Large intestine (tissue), 3 donors: ENCODE data around the gene APBB2. TPM values are rescaled to one million over a fixed set of nuclear protein-coding genes. Genes with fewer than 3 reads are reported as not detected.

ENCODE experiments used
- DNase-seq, 2 donors: peaks; one replicate each; pipeline versions ENCODE4 v3.0.0 to v3.0.0-alpha.2; 2013
- H3K27ac ChIP-seq: one replicate; pipeline ENCODE4 v1.5.1; 2013; ENCODE audit warnings: low read length
- H3K27me3 ChIP-seq: 2 replicates; pipeline ENCODE4 v1.6.1; 2013; ENCODE audit warnings: low read length; ENCODE audit not compliant: control insufficient read depth, insufficient read depth
- H3K36me3 ChIP-seq: 2 replicates; pipeline ENCODE4 v1.6.1; 2013; ENCODE audit warnings: low read length; ENCODE audit not compliant: control insufficient read depth, insufficient read depth
- H3K4me1 ChIP-seq: one replicate; pipeline ENCODE4 v1.6.1; 2013; ENCODE audit warnings: low read length; ENCODE audit not compliant: control insufficient read depth, insufficient read depth
- H3K4me3 ChIP-seq: one replicate; pipeline ENCODE4 v1.5.1; 2013; ENCODE audit warnings: low read length
- H3K9me3 ChIP-seq: one replicate; pipeline ENCODE4 v1.6.1; 2013; ENCODE audit warnings: mild to moderate bottlenecking, low read depth, low read length, moderate library complexity; ENCODE audit not compliant: control insufficient read depth
- WGBS: methylation state at CpG from one replicate; pipeline ENCODE4 v1.1.5; 2013; ENCODE audit warnings: low lambda C conversion rate; ENCODE audit not compliant: insufficient coverage; 5-methylcytosine and 5-hydroxymethylcytosine counted together
- polyA plus RNA-seq: library from polyadenylated mRNA; unstranded; fragments of 120-200 nt; gene quantifications from one replicate; pipeline ENCODE4 v1.2.1, GENCODE V29; 2013

Gene APBB2
- polyA plus RNA-seq, 1 donor: 26.6 TPM

DNA sequence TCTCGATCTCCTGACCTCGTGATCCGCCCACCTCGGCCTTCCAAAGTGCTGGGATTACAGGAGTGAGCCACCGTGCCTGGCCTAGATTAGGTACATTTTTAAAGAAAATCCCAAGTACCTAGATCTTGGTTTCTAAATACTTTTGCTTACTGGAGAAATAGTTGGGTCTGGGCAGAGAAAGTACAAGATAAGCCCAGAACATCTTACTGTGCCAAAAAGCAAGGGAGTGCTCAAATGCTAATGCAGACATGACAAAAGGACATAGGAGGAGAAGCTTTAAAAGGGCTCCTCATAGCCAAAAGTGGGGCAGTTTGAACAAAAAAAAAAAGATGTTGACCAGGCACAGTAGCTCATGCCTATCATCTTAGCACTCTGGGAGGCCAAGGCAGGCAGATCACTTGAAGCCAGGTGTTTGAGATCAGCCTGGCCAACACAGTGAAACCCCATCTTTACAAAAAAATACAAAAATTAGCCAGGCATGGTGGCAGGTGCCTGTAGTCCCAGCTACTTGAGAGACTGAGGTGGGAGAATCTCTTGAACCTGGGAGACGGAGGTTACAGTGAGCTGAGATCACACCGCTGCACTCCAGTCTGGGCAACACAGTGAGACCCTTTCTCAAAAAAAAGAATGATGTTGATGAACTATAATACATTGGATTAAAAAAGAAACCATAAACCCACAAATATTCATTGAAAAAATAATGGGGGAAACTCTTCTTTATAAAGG lies 107.5 kb downstream of the APBB2 start:
- no peaks in the 10 kb centered on the region for H3K9me3 ChIP-seq
- H3K4me3 ChIP-seq: no peak overlapping the region
- H3K27ac ChIP-seq: no peak overlapping the region
- no peaks in the 10 kb centered on the region for H3K36me3 ChIP-seq
- DNase-seq: no peak
- no CpG with 5 or more reads among the region's 7 CpGs for WGBS
- H3K27me3 ChIP-seq: no peaks in the 10 kb centered on the region
- H3K4me1 ChIP-seq: no peaks in the 10 kb centered on the region

DNA sequence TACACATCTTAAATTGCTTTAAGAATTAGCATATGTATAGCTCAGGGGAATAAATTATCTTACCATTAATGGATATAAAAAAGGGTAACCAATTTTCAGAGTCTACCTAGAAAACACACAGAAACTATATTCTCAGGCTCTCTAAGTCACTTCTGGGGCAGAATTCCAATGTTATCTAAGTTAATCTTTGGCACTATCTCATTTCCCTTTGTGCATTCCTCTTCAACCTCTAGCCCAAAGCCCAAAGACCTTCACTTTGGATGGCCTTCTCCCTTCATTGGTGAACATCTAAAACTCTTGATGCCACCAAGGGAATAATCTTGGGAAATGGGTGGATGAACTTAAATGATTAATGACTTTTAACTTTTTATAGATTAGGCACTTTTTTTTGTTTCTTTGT lies 108.3 kb downstream of the APBB2 start:
- H3K36me3 ChIP-seq: no peaks in the 10 kb centered on the region
- no peaks in the 10 kb centered on the region for H3K4me1 ChIP-seq
- H3K4me3 ChIP-seq: no peak overlapping the region
- no peaks in the 10 kb centered on the region for H3K27me3 ChIP-seq
- no peak for DNase-seq
- H3K9me3 ChIP-seq: no peaks in the 10 kb centered on the region
- no peak overlapping the region for H3K27ac ChIP-seq

DNA sequence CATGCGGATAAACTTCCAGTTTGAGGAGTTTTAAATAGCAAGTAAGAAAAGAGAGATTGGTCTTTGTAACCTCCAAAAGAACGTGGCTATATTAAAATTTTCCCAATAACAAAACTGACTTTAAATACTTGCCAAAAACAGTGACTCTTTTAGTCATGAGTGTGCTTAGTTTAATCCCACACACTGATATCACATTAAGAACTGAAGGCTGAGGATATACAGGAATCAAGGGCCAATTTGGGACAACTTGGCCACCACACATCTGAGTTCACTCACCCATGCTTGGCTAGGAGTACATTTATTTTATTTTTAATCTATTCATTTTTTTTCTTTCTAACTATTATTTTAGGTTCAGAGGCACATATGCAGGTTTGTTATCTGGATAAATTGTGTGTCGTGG lies 110.2 kb downstream of the APBB2 start:
- no peaks in the 10 kb centered on the region for H3K4me1 ChIP-seq
- DNase-seq: no peak
- no peaks in the 10 kb centered on the region for H3K27me3 ChIP-seq
- 100% methylated on average over 1 of the region's 3 CpGs for WGBS
- no peak overlapping the region for H3K4me3 ChIP-seq
- no peaks in the 10 kb centered on the region for H3K9me3 ChIP-seq
- no peak overlapping the region for H3K27ac ChIP-seq
- no peaks in the 10 kb centered on the region for H3K36me3 ChIP-seq

DNA sequence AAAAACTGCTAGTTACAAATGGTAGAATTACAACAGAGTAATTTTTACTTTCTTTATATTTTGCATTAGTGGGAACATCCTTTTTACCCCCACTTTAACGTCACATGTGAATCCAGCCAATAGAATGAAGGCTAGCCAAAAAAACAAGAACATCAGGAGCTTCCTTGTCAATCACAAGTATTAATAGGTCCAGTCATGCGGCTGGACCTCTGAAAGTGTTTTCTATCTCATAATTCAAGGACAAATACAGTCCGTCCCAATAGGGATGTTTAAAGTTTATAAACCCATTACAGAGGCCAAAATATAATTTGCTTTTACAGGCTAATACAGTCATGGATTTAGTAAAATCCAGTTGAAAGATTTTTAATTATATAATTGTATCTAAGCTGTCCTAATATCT lies 110.7 kb downstream of the APBB2 start:
- Histone ChIP-seq H3K4me3 (no peak overlapping the region), H3K36me3 (no peaks in the 10 kb centered on the region), H3K27me3 (no peaks in the 10 kb centered on the region), H3K9me3 (no peaks in the 10 kb centered on the region), H3K27ac (no peak overlapping the region), H3K4me1 (no peaks in the 10 kb centered on the region)
- DNase-seq: no peak
- 80% methylated on average over 1 of the region's 3 CpGs for WGBS

DNA sequence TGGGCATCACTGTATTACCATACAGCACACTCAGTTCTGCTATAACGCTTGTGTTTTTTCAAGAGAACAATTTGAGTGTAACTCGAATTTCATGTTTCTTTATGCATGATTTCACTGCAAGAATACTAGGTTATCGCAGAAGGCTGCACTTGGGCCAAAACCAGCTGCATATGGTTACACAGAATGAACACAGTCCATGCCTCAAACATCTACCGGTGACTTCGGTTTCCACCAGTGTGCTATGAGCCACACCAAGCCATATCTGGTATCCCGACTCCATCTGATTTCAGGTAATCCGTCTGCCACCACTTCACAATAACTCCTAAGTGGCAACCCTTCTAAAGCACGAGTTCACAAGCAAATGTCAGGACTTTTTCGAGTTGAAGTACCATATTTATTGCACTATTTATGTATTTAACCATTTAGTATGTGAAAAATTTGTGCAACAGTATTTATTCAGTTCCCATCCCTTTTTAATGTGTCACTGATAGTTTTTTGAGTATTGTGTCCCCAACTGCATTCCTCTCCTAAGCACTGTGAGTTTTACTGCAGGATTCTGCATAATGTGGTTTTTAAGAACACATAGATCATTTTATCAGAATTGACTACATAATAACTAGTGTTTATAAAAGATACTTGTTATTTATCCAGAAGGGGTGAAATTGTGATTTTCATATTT lies 111.8 kb downstream of the APBB2 start:
- no peak for DNase-seq
- Histone ChIP-seq H3K9me3 (no peaks in the 10 kb centered on the region), H3K4me1 (no peaks in the 10 kb centered on the region), H3K27ac (no peak overlapping the region), H3K27me3 (no peaks in the 10 kb centered on the region), H3K4me3 (no peak overlapping the region), H3K36me3 (no peaks in the 10 kb centered on the region)
- WGBS: 100% methylated on average over 3 of the region's 9 CpGs

DNA sequence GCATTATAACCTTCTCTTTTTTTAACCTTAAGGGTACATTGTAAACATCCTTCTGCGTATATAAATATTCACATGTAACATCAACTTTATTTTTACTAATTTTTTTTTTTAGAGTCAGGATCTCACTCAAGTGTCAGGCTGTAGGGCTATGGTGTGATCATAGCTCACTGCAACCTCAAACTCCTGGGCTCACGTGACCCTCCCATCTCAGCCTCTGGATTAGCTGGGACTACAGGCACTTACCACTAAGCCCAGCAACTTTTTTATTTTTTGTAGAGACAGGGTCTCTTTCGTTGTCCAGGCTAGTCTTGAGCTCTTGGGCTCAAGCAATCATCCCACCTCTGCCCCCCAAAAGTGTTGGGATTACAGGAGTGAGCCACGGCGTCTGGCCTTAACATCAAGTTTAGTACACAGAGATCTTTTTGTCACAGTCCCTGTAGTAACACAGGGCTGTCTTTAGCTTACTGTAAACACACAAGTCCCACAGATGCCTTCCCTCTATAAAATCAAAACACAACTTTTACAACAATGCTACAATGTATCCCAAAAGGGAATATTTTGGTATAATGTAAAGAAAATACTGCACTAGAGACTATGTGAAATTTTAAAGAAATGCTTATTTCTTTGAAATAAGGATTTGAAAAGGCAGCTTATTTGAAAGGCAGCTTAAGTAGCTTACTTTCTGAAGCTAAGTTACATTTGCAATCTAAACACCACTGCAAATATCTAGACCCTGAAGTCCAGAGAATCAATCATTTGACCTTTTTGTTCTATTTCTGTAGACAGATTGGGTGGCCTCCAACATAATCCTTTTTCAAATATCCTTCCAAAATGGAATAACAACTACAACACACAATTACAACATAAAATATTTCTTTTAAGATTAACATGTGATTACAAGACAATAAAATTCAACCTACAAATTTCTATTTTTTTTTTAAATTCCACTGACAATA lies 116.0 kb downstream of the APBB2 start:
- H3K4me3 ChIP-seq: no peak overlapping the region

DNA sequence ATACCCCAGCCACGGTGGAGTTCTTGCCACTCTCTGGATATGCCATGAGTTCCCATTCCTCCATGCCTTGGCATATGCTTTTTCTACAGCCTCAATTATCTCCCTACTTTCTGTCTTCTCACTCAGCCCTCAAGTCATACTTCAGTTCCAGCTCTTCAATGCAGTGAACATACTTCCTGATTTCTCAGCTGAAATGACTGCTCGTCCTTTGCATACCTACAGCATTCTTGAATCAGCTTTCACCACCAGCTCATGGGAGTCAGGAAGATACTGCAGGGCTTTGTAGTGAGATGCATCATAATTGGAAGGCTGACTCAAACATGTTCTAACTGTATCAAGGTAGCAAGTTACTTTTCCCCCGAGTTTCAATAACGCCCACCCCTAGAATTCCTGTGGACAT lies 118.4 kb downstream of the APBB2 start:
- no peak for DNase-seq
- Histone ChIP-seq H3K9me3 (no peaks in the 10 kb centered on the region), H3K27me3 (no peaks in the 10 kb centered on the region), H3K27ac (no peak overlapping the region), H3K36me3 (no peaks in the 10 kb centered on the region), H3K4me1 (no peaks in the 10 kb centered on the region), H3K4me3 (no peak overlapping the region)
- WGBS: 100% methylated on average over 1 of the region's 4 CpGs

More for the DNA sequence above, 116.0 kb downstream of the APBB2 start:
- no peaks in the 10 kb centered on the region for H3K36me3 ChIP-seq
- H3K9me3 ChIP-seq: no peaks in the 10 kb centered on the region
- no peak for DNase-seq
- H3K27ac ChIP-seq: no peak overlapping the region
- no peaks in the 10 kb centered on the region for H3K27me3 ChIP-seq
- no peaks in the 10 kb centered on the region for H3K4me1 ChIP-seq
- 100% methylated on average over 1 of the region's 5 CpGs for WGBS

DNA sequence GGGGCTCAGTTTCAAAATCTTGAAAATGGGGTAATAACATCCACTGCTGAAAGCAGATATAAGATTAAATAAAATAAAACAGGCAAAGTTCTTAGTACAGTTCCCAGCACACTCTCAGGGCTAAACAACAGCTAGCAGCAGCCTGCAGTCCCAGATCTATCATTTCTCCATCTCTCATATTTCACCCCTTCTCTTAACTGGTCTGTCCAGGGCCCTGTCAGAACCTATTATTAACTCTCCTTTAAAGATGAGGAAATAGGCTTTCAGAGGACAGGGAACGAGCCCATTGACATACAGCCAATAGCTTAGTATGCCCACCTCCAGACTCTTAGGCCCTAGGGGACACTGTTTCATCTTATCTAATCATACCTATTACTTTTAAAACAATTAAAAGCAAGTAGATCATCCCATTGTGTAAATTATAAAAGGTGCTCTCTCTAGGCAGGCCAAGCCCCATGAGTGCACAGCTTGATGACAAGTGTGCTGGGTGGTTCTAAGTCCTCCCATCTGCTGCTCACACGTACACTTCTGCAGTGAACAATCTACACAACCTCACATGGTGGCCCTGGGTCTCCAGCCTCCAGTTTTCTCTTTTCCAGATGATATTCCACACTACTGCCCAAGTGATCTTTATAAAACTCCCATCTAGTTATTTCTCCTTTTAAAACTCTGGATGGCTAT lies 119.0 kb downstream of the APBB2 start:
- Histone ChIP-seq H3K36me3 (no peaks in the 10 kb centered on the region), H3K4me1 (no peaks in the 10 kb centered on the region), H3K27me3 (no peaks in the 10 kb centered on the region), H3K9me3 (no peaks in the 10 kb centered on the region), H3K27ac (no peak overlapping the region), H3K4me3 (no peak overlapping the region)
- no peak for DNase-seq
- no CpG with 5 or more reads among the region's 2 CpGs for WGBS

DNA sequence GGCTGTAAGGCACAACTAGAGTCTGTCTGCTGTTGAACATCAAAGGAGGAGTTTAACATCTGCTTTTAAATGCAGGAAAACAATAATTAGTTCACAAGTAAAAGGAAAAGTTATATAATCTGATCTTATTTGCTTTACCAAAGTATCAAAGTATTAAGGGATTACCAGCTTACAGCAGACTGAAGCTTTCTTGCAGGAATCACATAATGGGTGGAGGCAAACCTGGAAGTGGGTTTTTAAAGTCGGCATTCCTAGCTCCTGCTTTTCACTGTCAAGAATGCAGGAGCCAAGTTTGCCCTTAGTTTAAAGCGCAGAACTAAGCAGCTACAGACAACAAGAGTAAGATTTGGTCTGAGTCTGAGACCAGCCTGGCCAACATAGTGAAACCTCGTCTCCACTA lies 122.2 kb downstream of the APBB2 start:
- DNase-seq: no peak
- H3K4me1 ChIP-seq: no peaks in the 10 kb centered on the region
- WGBS: no CpG with 5 or more reads among the region's 3 CpGs
- H3K27ac ChIP-seq: no peak overlapping the region
- peaks cover 3% of the 10 kb centered on the region for H3K9me3 ChIP-seq
- H3K27me3 ChIP-seq: no peaks in the 10 kb centered on the region
- no peak overlapping the region for H3K4me3 ChIP-seq
- H3K36me3 ChIP-seq: no peaks in the 10 kb centered on the region

DNA sequence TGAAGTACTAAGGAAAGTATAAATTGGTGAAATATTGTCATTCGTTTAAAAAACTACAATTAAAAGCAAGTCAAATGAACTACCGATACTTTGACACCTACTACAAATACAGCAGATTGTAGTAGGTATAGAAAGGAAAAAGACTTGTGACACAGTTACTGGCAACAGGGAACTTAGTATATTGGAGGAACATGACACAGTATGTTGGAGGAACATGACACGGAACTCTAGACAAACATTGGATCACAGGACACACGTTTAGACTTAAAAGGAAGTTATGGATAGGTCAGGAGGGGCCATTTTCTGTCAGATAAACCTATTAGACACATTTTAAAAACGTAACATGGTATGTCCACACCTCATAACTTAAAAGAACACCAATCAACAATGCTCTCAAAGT lies 132.5 kb downstream of the APBB2 start:
- Histone ChIP-seq H3K36me3 (no peaks in the 10 kb centered on the region), H3K9me3 (peaks cover 9% of the 10 kb centered on the region), H3K27ac (no peak overlapping the region), H3K4me3 (no peak overlapping the region), H3K4me1 (no peaks in the 10 kb centered on the region), H3K27me3 (no peaks in the 10 kb centered on the region)
- 89% methylated on average over 2 of the region's 5 CpGs for WGBS
- no peak for DNase-seq
